GM23338 (cell line): ENCODE measurements around the gene ACP2. TPM values are rescaled to one million over a fixed set of nuclear protein-coding genes. Genes with fewer than 3 reads are reported as not detected.

Experiments
- ATAC-seq: fragments of 200-7000 bp; cut with Tn5 transposase; 3 replicates; pipeline ENCODE4 v1.9.1; 2020
- DNase-seq: peaks from one replicate; pipeline ENCODE4 v3.0.0-alpha.2; 2015; ENCODE audit warnings: low spot score
- H2AFZ ChIP-seq: fragments of 200-600 bp; sonication (generic); 2 replicates; pipeline ENCODE4 v1.8.0; 2016; ENCODE audit warnings: antibody characterized with exemption, mild to moderate bottlenecking, moderate library complexity
- H3F3A ChIP-seq: fragments of 200-600 bp; sonication (generic); replicated peaks from 2 replicates; pipeline ENCODE4 v1.8.0; 2017; ENCODE audit warnings: antibody characterized with exemption, mixed run types, low read depth
- H3K27ac ChIP-seq: fragments of 200-600 bp; sonication (generic); 2 replicates; pipeline ENCODE4 v1.6.1; 2016; ENCODE audit warnings: low read depth
- H3K27me3 ChIP-seq: fragments of 200-600 bp; sonication (generic); 2 replicates; pipeline ENCODE4 v1.8.0; 2016; ENCODE audit warnings: mild to moderate bottlenecking, mixed run types, moderate library complexity; ENCODE audit not compliant: insufficient read depth
- H3K36me3 ChIP-seq: fragments of 200-600 bp; sonication (generic); 2 replicates; pipeline ENCODE4 v1.8.0; 2016; ENCODE audit warnings: mild to moderate bottlenecking; ENCODE audit not compliant: insufficient read depth
- H3K4me1 ChIP-seq: fragments of 200-600 bp; sonication (generic); 2 replicates; pipeline ENCODE4 v1.8.0; 2016; ENCODE audit warnings: mild to moderate bottlenecking, moderate library complexity; ENCODE audit not compliant: insufficient read depth
- H3K4me2 ChIP-seq: fragments of 200-600 bp; sonication (generic); 2 replicates; pipeline ENCODE4 v1.7.1; 2017; ENCODE audit warnings: mixed run types
- H3K4me3 ChIP-seq: fragments of 200-600 bp; sonication (generic); 2 replicates; pipeline ENCODE4 v1.6.1; 2016; ENCODE audit warnings: mixed run types
- H3K79me2 ChIP-seq: fragments of 200-600 bp; sonication (generic); replicated peaks from 2 replicates; pipeline ENCODE4 v1.8.0; 2017; ENCODE audit warnings: mild to moderate bottlenecking; ENCODE audit not compliant: insufficient read depth
- H3K9me2 ChIP-seq: fragments of 200-600 bp; sonication (generic); 2 replicates; pipeline ENCODE4 v1.8.0; 2017; ENCODE audit not compliant: insufficient read depth
- H4K20me1 ChIP-seq: fragments of 200-600 bp; sonication (generic); replicated peaks from 2 replicates; pipeline ENCODE4 v1.8.0; 2017; ENCODE audit warnings: mild to moderate bottlenecking; ENCODE audit not compliant: insufficient read depth
- H3K27ac Mint-ChIP-seq: 2 replicates; pipeline ENCODE4 v1.8.0; 2020; ENCODE audit warnings: inconsistent platforms, mild to moderate bottlenecking, moderate library complexity, mixed read lengths
- H3K27me3 Mint-ChIP-seq: 3 replicates; pipeline ENCODE4 v1.8.0; 2022; ENCODE audit warnings: low read depth, mild to moderate bottlenecking, moderate library complexity, mixed read lengths, inconsistent platforms; ENCODE audit not compliant: insufficient read depth, poor library complexity
- H3K36me3 Mint-ChIP-seq: 3 replicates; pipeline ENCODE4 v1.8.0; 2021; ENCODE audit warnings: low read depth, mild to moderate bottlenecking, inconsistent platforms, moderate library complexity, mixed read lengths
- H3K4me1 Mint-ChIP-seq: 3 replicates; pipeline ENCODE4 v1.8.0; 2020; ENCODE audit warnings: mild to moderate bottlenecking, inconsistent platforms, mixed read lengths
- H3K4me3 Mint-ChIP-seq: 3 replicates; pipeline ENCODE4 v1.8.0; 2021; ENCODE audit warnings: moderate library complexity, mild to moderate bottlenecking, inconsistent platforms, mixed read lengths
- H3K9me3 Mint-ChIP-seq: 3 replicates; pipeline ENCODE4 v1.8.0; 2020; ENCODE audit warnings: moderate library complexity, mild to moderate bottlenecking, inconsistent platforms, mixed read lengths
- CREB1 ChIP-seq: fragments of 250-450 bp; sonication (Bioruptor Pico); IDR thresholded peaks from 2 replicates; pipeline ENCODE4 v1.5.0; 2020; ENCODE audit warnings: low read depth, mild to moderate bottlenecking, moderate library complexity
- EZH2 ChIP-seq: fragments of 200-600 bp; sonication (generic); IDR thresholded peaks from one replicate; pipeline ENCODE4 v1.8.0; 2017; ENCODE audit warnings: antibody characterized with exemption, mild to moderate bottlenecking, low read depth; ENCODE audit not compliant: unreplicated experiment
- EZH2phosphoT487 ChIP-seq: fragments of 200-600 bp; sonication (generic); IDR thresholded peaks from one replicate; pipeline ENCODE4 v1.8.1; 2018; ENCODE audit warnings: antibody characterized with exemption; ENCODE audit not compliant: unreplicated experiment
- JUNB ChIP-seq: IDR thresholded peaks from one replicate; pipeline ENCODE4 v1.6.1; 2016; ENCODE audit warnings: antibody characterized with exemption; ENCODE audit not compliant: unreplicated experiment
- NANOG ChIP-seq: IDR thresholded peaks from 2 replicates; pipeline ENCODE4 v1.6.1; 2016; ENCODE audit warnings: antibody characterized with exemption, borderline replicate concordance
- POLR2AphosphoS5 ChIP-seq: IDR thresholded peaks from 2 replicates; pipeline ENCODE4 v1.6.1; 2016; ENCODE audit warnings: antibody characterized with exemption, low read depth
- STAT1 ChIP-seq: IDR thresholded peaks from one replicate; pipeline ENCODE4 v1.6.1; 2016; ENCODE audit warnings: antibody characterized with exemption; ENCODE audit not compliant: unreplicated experiment
- ZNF114 ChIP-seq: fragments of 250-450 bp; sonication (Bioruptor Pico); IDR thresholded peaks from 2 replicates; pipeline ENCODE4 v1.5.0; 2020; ENCODE audit warnings: mild to moderate bottlenecking, moderate library complexity
- ZNF331 ChIP-seq: fragments of 250-450 bp; sonication (Bioruptor Pico); IDR thresholded peaks from 2 replicates; pipeline ENCODE4 v1.5.0; 2020; ENCODE audit warnings: low read depth, mild to moderate bottlenecking, moderate library complexity
- polyA plus RNA-seq: library from polyadenylated mRNA; unstranded; fragments of >200 nt; fragmentation: Nextera tagmentation; extraction: Ambion mirVana; gene quantifications from 2 replicates; pipeline ENCODE4 v1.2.1, GENCODE V29; 2016
- total RNA-seq: library from RNA; depleted of rRNA; stranded (reverse); fragments of >200 nt; shearing (Covaris generic); gene quantifications from 2 replicates; pipeline ENCODE4 v1.2.3, GENCODE V29; 2014
- TF ChIP-seq, protein P1 (sequence below): IDR thresholded peaks from one replicate; pipeline ENCODE4 v1.6.1; 2018; ENCODE audit warnings: antibody characterized with exemption; ENCODE audit not compliant: unreplicated experiment
- TF ChIP-seq, protein P2 (sequence below): fragments of 250-450 bp; sonication (Bioruptor Pico); IDR thresholded peaks from 2 replicates; pipeline ENCODE4 v1.5.0; 2020; ENCODE audit warnings: mild to moderate bottlenecking, moderate library complexity
- TF ChIP-seq, protein P3 (sequence below): IDR thresholded peaks from 2 replicates; pipeline ENCODE4 v1.6.1; 2016; ENCODE audit warnings: antibody characterized with exemption
- TF ChIP-seq, protein P4 (sequence below), 2 experiments: fragments of 200-600 bp in 1 of 2; sonication (generic) in 1 of 2; conservative IDR thresholded peaks; 2 replicates each; pipeline versions ENCODE4 v1.5.1 to v1.6.1; 2016 to 2017; ENCODE audit warnings: antibody characterized with exemption in 2 of 2, low read depth in 2 of 2, mild to moderate bottlenecking in 2 of 2, moderate library complexity in 1 of 2

The ACP2 gene
- total and polyA plus RNA-seq, 2 experiments from 2014 or later, result 7.3 to 32.1 TPM

DNA sequence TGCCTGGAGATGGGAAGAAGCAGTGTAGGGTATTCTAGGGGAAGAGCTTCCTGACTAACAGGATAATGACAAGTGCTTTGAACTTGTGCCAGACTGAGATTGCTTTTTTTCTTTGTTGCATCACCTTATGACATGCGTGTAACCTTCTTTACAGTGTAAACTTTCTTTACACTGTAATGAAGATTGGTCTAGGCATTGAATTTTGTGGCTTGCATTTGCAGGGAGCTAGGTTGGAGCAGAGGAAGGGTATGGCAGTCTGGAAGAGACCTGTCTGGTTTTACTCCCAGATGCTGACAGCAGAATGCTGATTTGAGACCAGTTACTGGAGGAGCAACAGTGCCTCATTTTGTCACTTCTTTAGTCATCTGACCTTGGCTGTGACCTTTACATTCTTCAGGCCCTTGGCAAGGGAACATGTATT, 28.2 kb downstream of the ACP2 start:
- DNase-seq (no peak), ATAC-seq (no peak)
- H3K4me1 Mint-ChIP-seq, result peaks cover 20% of the 10 kb centered on the region
- TF ChIP-seq, protein P1, sequence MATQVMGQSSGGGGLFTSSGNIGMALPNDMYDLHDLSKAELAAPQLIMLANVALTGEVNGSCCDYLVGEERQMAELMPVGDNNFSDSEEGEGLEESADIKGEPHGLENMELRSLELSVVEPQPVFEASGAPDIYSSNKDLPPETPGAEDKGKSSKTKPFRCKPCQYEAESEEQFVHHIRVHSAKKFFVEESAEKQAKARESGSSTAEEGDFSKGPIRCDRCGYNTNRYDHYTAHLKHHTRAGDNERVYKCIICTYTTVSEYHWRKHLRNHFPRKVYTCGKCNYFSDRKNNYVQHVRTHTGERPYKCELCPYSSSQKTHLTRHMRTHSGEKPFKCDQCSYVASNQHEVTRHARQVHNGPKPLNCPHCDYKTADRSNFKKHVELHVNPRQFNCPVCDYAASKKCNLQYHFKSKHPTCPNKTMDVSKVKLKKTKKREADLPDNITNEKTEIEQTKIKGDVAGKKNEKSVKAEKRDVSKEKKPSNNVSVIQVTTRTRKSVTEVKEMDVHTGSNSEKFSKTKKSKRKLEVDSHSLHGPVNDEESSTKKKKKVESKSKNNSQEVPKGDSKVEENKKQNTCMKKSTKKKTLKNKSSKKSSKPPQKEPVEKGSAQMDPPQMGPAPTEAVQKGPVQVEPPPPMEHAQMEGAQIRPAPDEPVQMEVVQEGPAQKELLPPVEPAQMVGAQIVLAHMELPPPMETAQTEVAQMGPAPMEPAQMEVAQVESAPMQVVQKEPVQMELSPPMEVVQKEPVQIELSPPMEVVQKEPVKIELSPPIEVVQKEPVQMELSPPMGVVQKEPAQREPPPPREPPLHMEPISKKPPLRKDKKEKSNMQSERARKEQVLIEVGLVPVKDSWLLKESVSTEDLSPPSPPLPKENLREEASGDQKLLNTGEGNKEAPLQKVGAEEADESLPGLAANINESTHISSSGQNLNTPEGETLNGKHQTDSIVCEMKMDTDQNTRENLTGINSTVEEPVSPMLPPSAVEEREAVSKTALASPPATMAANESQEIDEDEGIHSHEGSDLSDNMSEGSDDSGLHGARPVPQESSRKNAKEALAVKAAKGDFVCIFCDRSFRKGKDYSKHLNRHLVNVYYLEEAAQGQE, result no peak
- TF ChIP-seq NANOG (no peak), EZH2 (no peak), EZH2phosphoT487 (no peak), JUNB (no peak), POLR2AphosphoS5 (no peak), ZNF114 (CRISPR knock-in tag) (no peak), CREB1 (CRISPR knock-in tag) (no peak), STAT1 (no peak), ZNF331 (CRISPR knock-in tag) (no peak)
- TF ChIP-seq, protein P2, sequence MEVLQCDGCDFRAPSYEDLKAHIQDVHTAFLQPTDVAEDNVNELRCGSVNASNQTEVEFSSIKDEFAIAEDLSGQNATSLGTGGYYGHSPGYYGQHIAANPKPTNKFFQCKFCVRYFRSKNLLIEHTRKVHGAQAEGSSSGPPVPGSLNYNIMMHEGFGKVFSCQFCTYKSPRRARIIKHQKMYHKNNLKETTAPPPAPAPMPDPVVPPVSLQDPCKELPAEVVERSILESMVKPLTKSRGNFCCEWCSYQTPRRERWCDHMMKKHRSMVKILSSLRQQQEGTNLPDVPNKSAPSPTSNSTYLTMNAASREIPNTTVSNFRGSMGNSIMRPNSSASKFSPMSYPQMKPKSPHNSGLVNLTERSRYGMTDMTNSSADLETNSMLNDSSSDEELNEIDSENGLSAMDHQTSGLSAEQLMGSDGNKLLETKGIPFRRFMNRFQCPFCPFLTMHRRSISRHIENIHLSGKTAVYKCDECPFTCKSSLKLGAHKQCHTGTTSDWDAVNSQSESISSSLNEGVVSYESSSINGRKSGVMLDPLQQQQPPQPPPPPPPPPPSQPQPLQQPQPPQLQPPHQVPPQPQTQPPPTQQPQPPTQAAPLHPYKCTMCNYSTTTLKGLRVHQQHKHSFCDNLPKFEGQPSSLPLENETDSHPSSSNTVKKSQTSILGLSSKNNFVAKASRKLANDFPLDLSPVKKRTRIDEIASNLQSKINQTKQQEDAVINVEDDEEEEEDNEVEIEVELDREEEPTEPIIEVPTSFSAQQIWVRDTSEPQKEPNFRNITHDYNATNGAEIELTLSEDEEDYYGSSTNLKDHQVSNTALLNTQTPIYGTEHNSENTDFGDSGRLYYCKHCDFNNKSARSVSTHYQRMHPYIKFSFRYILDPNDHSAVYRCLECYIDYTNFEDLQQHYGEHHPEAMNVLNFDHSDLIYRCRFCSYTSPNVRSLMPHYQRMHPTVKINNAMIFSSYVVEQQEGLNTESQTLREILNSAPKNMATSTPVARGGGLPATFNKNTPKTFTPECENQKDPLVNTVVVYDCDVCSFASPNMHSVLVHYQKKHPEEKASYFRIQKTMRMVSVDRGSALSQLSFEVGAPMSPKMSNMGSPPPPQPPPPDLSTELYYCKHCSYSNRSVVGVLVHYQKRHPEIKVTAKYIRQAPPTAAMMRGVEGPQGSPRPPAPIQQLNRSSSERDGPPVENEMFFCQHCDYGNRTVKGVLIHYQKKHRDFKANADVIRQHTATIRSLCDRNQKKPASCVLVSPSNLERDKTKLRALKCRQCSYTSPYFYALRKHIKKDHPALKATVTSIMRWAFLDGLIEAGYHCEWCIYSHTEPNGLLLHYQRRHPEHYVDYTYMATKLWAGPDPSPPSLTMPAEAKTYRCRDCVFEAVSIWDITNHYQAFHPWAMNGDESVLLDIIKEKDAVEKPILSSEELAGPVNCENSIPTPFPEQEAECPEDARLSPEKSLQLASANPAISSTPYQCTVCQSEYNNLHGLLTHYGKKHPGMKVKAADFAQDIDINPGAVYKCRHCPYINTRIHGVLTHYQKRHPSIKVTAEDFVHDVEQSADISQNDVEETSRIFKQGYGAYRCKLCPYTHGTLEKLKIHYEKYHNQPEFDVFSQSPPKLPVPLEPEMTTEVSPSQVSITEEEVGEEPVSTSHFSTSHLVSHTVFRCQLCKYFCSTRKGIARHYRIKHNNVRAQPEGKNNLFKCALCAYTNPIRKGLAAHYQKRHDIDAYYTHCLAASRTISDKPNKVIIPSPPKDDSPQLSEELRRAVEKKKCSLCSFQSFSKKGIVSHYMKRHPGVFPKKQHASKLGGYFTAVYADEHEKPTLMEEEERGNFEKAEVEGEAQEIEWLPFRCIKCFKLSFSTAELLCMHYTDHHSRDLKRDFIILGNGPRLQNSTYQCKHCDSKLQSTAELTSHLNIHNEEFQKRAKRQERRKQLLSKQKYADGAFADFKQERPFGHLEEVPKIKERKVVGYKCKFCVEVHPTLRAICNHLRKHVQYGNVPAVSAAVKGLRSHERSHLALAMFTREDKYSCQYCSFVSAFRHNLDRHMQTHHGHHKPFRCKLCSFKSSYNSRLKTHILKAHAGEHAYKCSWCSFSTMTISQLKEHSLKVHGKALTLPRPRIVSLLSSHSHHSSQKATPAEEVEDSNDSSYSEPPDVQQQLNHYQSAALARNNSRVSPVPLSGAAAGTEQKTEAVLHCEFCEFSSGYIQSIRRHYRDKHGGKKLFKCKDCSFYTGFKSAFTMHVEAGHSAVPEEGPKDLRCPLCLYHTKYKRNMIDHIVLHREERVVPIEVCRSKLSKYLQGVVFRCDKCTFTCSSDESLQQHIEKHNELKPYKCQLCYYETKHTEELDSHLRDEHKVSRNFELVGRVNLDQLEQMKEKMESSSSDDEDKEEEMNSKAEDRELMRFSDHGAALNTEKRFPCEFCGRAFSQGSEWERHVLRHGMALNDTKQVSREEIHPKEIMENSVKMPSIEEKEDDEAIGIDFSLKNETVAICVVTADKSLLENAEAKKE, result no peak
- TF ChIP-seq, protein P3, sequence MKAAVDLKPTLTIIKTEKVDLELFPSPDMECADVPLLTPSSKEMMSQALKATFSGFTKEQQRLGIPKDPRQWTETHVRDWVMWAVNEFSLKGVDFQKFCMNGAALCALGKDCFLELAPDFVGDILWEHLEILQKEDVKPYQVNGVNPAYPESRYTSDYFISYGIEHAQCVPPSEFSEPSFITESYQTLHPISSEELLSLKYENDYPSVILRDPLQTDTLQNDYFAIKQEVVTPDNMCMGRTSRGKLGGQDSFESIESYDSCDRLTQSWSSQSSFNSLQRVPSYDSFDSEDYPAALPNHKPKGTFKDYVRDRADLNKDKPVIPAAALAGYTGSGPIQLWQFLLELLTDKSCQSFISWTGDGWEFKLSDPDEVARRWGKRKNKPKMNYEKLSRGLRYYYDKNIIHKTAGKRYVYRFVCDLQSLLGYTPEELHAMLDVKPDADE, result no peak
- TF ChIP-seq, protein P4, sequence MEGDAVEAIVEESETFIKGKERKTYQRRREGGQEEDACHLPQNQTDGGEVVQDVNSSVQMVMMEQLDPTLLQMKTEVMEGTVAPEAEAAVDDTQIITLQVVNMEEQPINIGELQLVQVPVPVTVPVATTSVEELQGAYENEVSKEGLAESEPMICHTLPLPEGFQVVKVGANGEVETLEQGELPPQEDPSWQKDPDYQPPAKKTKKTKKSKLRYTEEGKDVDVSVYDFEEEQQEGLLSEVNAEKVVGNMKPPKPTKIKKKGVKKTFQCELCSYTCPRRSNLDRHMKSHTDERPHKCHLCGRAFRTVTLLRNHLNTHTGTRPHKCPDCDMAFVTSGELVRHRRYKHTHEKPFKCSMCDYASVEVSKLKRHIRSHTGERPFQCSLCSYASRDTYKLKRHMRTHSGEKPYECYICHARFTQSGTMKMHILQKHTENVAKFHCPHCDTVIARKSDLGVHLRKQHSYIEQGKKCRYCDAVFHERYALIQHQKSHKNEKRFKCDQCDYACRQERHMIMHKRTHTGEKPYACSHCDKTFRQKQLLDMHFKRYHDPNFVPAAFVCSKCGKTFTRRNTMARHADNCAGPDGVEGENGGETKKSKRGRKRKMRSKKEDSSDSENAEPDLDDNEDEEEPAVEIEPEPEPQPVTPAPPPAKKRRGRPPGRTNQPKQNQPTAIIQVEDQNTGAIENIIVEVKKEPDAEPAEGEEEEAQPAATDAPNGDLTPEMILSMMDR (conservative IDR thresholded peaks at IDR 0.05; ENCODE audit: low read depth in 2 of 2), result no peak
- Histone ChIP-seq H3K36me3 (peaks cover 14% of the 10 kb centered on the region), H3K4me1 (peaks cover 17% of the 10 kb centered on the region), H3F3A (peaks cover 10% of the 10 kb centered on the region; the same call in 1 of the 2 replicates), H2AFZ (no peak overlapping the region), H3K4me3 (no peak overlapping the region), H3K79me2 (peaks cover 39% of the 10 kb centered on the region), H4K20me1 (no peaks in the 10 kb centered on the region; the same call in none of the 2 replicates), H3K27ac (no peak overlapping the region), H3K27me3 (no peaks in the 10 kb centered on the region), H3K9me2 (no peaks in the 10 kb centered on the region), H3K4me2 (no peak overlapping the region)
- H3K9me3 Mint-ChIP-seq, result no peaks in the 10 kb centered on the region
- H3K36me3 Mint-ChIP-seq, result peaks cover 45% of the 10 kb centered on the region
- no peak overlapping the region for H3K4me3 Mint-ChIP-seq
- peaks cover 3% of the 10 kb centered on the region for H3K27me3 Mint-ChIP-seq
- no peak overlapping the region for H3K27ac Mint-ChIP-seq
